Colonic mucosa (tissue), 4 donors: Measurements from ENCODE around the gene INPP5E. TPM values are rescaled to one million over a fixed set of nuclear protein-coding genes. Genes with fewer than 3 reads are reported as not detected.
A peak's percentile ranks its signal among the peaks of the same experiment; 100 is the strongest.

Experiments
- DNase-seq: peaks from one replicate; pipeline ENCODE4 v3.0.0-alpha.2; 2020
- H3K27ac ChIP-seq: fragments of 200-600 bp; one replicate; pipeline ENCODE4 v1.8.0; 2021
- H3K27me3 ChIP-seq: fragments of 200-600 bp; one replicate; pipeline ENCODE4 v1.8.0; 2021
- H3K36me3 ChIP-seq: fragments of 200-600 bp; one replicate; pipeline ENCODE4 v1.8.0; 2021
- H3K4me1 ChIP-seq: fragments of 200-600 bp; one replicate; pipeline ENCODE4 v1.8.0; 2021; ENCODE audit warnings: mild to moderate bottlenecking
- H3K4me3 ChIP-seq: fragments of 200-600 bp; one replicate; pipeline ENCODE4 v1.8.0; 2021
- H3K9ac ChIP-seq, 2 donors: one replicate each; pipeline ENCODE4 v1.7.0; 2013; ENCODE audit warnings: control low read depth in 2 of 2, low read depth in 2 of 2, low read length in 2 of 2
- H3K9me3 ChIP-seq: fragments of 200-600 bp; one replicate; pipeline ENCODE4 v1.8.0; 2021
- intact Hi-C: fragments of 100-400 bp; cut with DNase I; formaldehyde crosslinking; loops from one replicate; pipeline ENCODE4 v1.14.1; 2022
- total RNA-seq, 2 donors: library from RNA; stranded (reverse); fragmentation: NEBNext Ultra II Directional in 1 of 2; extraction: Animal tissue kit (Norgen Biotek cat#: 25700) in 1 of 2; gene quantifications; one replicate each; pipeline ENCODE4 v1.2.1, GENCODE V29; 2021
- TF ChIP-seq, protein P1 (sequence below): fragments of 200-600 bp; IDR thresholded peaks from one replicate; pipeline ENCODE4 v1.8.0; 2022; ENCODE audit warnings: antibody characterized with exemption, mild to moderate bottlenecking
- donor health status: healthy.
- donor health status: DM: no; HTN: no; CAD: no.
- donor health status: DM: no; HTN: no; CAD: no.

INPP5E gene, protein sequence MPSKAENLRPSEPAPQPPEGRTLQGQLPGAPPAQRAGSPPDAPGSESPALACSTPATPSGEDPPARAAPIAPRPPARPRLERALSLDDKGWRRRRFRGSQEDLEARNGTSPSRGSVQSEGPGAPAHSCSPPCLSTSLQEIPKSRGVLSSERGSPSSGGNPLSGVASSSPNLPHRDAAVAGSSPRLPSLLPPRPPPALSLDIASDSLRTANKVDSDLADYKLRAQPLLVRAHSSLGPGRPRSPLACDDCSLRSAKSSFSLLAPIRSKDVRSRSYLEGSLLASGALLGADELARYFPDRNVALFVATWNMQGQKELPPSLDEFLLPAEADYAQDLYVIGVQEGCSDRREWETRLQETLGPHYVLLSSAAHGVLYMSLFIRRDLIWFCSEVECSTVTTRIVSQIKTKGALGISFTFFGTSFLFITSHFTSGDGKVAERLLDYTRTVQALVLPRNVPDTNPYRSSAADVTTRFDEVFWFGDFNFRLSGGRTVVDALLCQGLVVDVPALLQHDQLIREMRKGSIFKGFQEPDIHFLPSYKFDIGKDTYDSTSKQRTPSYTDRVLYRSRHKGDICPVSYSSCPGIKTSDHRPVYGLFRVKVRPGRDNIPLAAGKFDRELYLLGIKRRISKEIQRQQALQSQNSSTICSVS
- total RNA-seq, result 10 to 100 TPM in 1 of 2 donors, 1 to 10 TPM in 1; 8.3 to 12.1 TPM

DNA sequence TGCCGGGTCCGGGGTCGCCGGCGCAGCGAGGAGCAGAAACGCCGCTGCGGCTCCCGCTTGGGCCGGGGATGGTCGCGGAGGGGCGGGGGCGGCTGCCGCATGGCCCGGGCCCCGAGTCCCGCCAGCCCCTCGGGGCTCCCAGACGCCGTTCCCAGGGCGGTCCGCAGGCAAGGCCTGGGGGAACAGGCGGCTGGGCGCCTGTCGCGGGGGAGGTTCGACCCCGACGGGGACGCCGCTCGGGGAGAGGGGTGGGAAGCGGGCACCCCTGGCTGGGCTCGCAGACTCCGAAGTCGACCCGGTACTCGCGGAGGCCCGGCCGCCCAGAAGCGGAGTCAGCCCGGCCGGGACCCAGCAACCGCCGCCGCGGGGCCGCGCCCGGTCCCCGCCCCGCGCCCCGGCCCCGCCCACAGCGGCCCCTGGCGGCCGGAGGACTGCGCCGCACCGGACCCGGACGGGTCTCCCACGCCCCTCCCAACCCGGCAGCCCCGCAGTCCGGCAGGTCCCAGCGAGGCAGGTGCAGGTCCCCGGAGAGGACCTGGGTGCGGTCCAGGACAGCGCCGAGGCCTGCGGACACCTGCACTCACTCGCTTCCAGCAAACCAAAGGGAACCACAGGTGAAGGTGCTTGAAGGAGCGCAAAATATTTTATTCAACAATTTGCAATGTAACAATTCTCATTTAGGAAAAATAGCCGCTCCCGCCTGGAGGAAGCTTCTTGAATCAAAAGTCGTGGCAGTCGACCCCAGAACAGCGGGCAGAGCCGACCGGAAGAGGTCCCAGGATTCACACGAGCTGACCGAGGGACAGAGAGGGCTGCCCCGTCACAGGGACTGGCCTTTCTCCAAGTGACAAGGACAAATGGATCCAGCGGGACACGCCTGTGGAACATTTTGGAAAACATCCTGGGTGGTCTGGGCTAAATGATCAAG is at the start of gene INPP5E:
Gene INPP5E (minus strand): TSS at position 365 of the 928 bp plus-strand sequence. CDS start 426 bp downstream, outside the sequence.
- Histone ChIP-seq H3K27me3 (no peaks in the 10 kb centered on the region), H3K9ac (peak within 1 kb of the TSS; percentile 73 to 90), H3K4me1 (peaks cover 11% of the 10 kb centered on the region), H3K27ac (peak within 1 kb of the TSS; percentile 47), H3K9me3 (no peaks in the 10 kb centered on the region), H3K36me3 (peaks cover 17% of the 10 kb centered on the region), H3K4me3 (peak within 1 kb of the TSS; percentile 97)
- TF ChIP-seq, protein P1, sequence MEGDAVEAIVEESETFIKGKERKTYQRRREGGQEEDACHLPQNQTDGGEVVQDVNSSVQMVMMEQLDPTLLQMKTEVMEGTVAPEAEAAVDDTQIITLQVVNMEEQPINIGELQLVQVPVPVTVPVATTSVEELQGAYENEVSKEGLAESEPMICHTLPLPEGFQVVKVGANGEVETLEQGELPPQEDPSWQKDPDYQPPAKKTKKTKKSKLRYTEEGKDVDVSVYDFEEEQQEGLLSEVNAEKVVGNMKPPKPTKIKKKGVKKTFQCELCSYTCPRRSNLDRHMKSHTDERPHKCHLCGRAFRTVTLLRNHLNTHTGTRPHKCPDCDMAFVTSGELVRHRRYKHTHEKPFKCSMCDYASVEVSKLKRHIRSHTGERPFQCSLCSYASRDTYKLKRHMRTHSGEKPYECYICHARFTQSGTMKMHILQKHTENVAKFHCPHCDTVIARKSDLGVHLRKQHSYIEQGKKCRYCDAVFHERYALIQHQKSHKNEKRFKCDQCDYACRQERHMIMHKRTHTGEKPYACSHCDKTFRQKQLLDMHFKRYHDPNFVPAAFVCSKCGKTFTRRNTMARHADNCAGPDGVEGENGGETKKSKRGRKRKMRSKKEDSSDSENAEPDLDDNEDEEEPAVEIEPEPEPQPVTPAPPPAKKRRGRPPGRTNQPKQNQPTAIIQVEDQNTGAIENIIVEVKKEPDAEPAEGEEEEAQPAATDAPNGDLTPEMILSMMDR, result peak; percentile 46
- peak; percentile 75 for DNase-seq
- intact Hi-C loops, result no loop called here

- peak; percentile 79 for DNase-seq
- intact Hi-C loops, result loop anchor here (2.0 kb wide), 1 partner anchor 142 kb away; no protein-coding TSS in a partner anchor
- Histone ChIP-seq H3K27me3 (no peaks in the 10 kb centered on the region), H3K9ac (no peak overlapping the region), H3K4me1 (peaks cover 11% of the 10 kb centered on the region), H3K4me3 (no peak overlapping the region), H3K9me3 (no peaks in the 10 kb centered on the region), H3K36me3 (no peaks in the 10 kb centered on the region), H3K27ac (no peak overlapping the region)
- TF ChIP-seq, protein P1, result peak; percentile 95
Observed at GRCh38 chr9:136488247-136489214, 48.9 kb upstream of the INPP5E start.

DNA sequence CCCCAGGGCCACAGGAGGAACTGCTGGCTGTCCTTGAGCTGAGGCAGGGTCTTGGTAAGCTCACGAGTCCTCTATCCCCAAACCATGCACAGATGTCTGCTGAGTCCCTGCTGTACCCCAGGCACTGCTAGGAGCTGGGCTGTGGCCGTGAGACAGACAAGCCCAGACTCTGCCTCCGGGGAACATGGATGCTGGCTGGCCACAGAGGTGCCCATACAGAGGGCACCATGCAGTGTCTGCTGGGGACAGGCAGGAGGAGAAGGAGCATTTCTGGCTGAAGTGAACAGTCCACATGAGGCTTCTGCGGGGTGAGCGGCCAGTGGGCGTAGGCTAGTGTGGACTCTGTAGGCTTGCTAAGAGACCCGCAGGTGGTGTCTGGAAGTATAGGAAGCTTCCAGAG is 48.0 kb upstream of the INPP5E start:
- H3K9me3 ChIP-seq, result no peaks in the 10 kb centered on the region
- H3K4me1 ChIP-seq, result peaks cover 11% of the 10 kb centered on the region
- no peaks in the 10 kb centered on the region for H3K27me3 ChIP-seq
- intact Hi-C loops, result loop anchor here (2.0 kb wide), 1 partner anchor 143 kb away; no protein-coding TSS in a partner anchor
- no peak overlapping the region for H3K27ac ChIP-seq
- no peak overlapping the region for H3K9ac ChIP-seq
- H3K4me3 ChIP-seq, result no peak overlapping the region
- DNase-seq, result no peak
- no peaks in the 10 kb centered on the region for H3K36me3 ChIP-seq
- TF ChIP-seq, protein P1, result no peak

GRCh38 chr9:136486823-136487620 is 47.4 kb upstream of the INPP5E start:
- H3K4me3 ChIP-seq, result no peak overlapping the region
- TF ChIP-seq, protein P1, result no peak
- H3K4me1 ChIP-seq, result peaks cover 11% of the 10 kb centered on the region
- intact Hi-C loops, result no loop called here
- no peak for DNase-seq
- no peaks in the 10 kb centered on the region for H3K27me3 ChIP-seq
- no peak overlapping the region for H3K9ac ChIP-seq
- no peaks in the 10 kb centered on the region for H3K36me3 ChIP-seq
- H3K27ac ChIP-seq, result no peak overlapping the region
- no peaks in the 10 kb centered on the region for H3K9me3 ChIP-seq
